Ishikawa (cell line): ENCODE measurements around the gene RAPGEF4.

Source experiments
- CEBPB ChIP-seq: IDR thresholded peaks from 2 replicates; pipeline ENCODE4 v1.6.1; 2012
- CREB1 ChIP-seq: IDR thresholded peaks from 2 replicates; pipeline ENCODE4 v1.6.1; 2012; ENCODE audit warnings: low read depth
- EGR1 ChIP-seq: IDR thresholded peaks from 2 replicates; pipeline ENCODE4 v1.6.1; 2012
- EP300 ChIP-seq: IDR thresholded peaks from 2 replicates; pipeline ENCODE4 v1.6.1; 2012; ENCODE audit warnings: borderline replicate concordance
- FOXM1 ChIP-seq: IDR thresholded peaks from 2 replicates; pipeline ENCODE4 v1.6.1; 2012; ENCODE audit warnings: low read depth, borderline replicate concordance
- NFIC ChIP-seq: IDR thresholded peaks from 2 replicates; pipeline ENCODE4 v1.6.1; 2012
- RAD21 ChIP-seq: IDR thresholded peaks from 2 replicates; pipeline ENCODE4 v1.6.1; 2012; ENCODE audit warnings: low read depth
- REST ChIP-seq: IDR thresholded peaks from 2 replicates; pipeline ENCODE4 v1.6.1; 2012; ENCODE audit warnings: low read depth, mild to moderate bottlenecking
- TAF1 ChIP-seq: IDR thresholded peaks from 2 replicates; pipeline ENCODE4 v1.6.1; 2012; ENCODE audit warnings: low read depth, mild to moderate bottlenecking
- TCF12 ChIP-seq: IDR thresholded peaks from 2 replicates; pipeline ENCODE4 v1.6.1; 2012; ENCODE audit warnings: low read depth
- TEAD4 ChIP-seq: IDR thresholded peaks from 2 replicates; pipeline ENCODE4 v1.6.1; 2012
- USF1 ChIP-seq: IDR thresholded peaks from 2 replicates; pipeline ENCODE4 v1.6.1; 2012
- YY1 ChIP-seq: IDR thresholded peaks from 2 replicates; pipeline ENCODE4 v1.6.1; 2012; ENCODE audit warnings: low read depth
- ZBTB7A ChIP-seq: IDR thresholded peaks from 2 replicates; pipeline ENCODE4 v1.6.1; 2012; ENCODE audit warnings: low read depth
- TF ChIP-seq, protein P1 (sequence below): IDR thresholded peaks from 2 replicates; pipeline ENCODE4 v1.6.1; 2012

The RAPGEF4 gene

DNA sequence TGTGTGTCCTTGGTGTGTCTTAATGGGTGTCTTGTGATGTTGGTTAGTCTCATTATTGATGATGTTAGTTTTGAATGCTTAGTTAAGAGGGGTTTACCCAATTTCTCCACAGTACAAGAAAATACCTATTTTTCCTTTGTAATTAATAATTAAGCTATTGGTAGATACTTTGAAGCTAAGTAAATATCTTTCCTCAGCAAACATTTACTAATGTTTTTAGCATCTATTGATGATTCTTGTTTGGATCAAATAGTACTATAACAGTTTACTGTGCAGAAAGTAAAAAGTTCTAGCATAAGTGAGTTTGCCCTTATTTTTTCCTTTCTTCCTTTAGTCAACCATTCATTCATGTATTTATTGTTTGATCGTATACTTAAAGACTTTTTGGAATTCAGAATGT is 359.1 kb downstream of the RAPGEF4 start:
- TF ChIP-seq TEAD4 (no peak), REST (no peak), TAF1 (no peak), EP300 (no peak), USF1 (no peak), RAD21 (no peak), YY1 (no peak), CREB1 (no peak), FOXM1 (no peak), NFIC (no peak), ZBTB7A (no peak), CEBPB (no peak), TCF12 (no peak), EGR1 (no peak)
- TF ChIP-seq, protein P1, sequence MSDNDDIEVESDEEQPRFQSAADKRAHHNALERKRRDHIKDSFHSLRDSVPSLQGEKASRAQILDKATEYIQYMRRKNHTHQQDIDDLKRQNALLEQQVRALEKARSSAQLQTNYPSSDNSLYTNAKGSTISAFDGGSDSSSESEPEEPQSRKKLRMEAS: no peak

GRCh38 chr2:173095356-173095755 is 359.7 kb downstream of the RAPGEF4 start:
- TF ChIP-seq FOXM1: no peak
- no peak for TF ChIP-seq USF1

GRCh38 chr2:173099271-173099670 is 363.6 kb downstream of the RAPGEF4 start:
- no peak for TF ChIP-seq YY1
- no peak for TF ChIP-seq REST
- TF ChIP-seq EGR1: no peak
- no peak for TF ChIP-seq CEBPB
- TF ChIP-seq NFIC: no peak
- TF ChIP-seq TCF12: no peak
- no peak for TF ChIP-seq FOXM1
- no peak for TF ChIP-seq RAD21
- no peak for TF ChIP-seq EP300
- no peak for TF ChIP-seq TEAD4
- TF ChIP-seq TAF1: no peak

DNA sequence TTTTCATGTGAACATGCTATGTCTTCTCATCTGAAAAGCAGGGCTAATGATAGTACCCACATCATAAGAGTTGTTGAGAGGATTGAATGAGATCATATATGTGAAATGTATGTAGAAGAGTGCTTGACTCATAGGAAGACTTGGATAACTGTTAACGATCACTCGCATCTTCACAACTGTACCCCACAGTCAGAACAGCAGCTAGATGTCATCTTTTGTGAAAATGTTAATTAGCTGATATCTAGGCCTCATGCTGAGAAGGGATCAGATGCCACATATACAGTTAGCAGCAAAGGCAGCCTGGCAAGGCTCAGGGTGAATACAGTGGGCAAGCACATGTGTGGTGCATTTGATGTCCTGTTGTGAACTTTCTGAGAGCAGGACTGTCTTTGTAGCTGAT is 364.2 kb downstream of the RAPGEF4 start:
- TF ChIP-seq RAD21 (no peak), TAF1 (no peak), NFIC (no peak), CREB1 (no peak), EGR1 (no peak), ZBTB7A (no peak), USF1 (no peak), REST (no peak), FOXM1 (no peak), TCF12 (no peak), CEBPB (no peak), YY1 (no peak), EP300 (no peak), TEAD4 (no peak)
- TF ChIP-seq, protein P1: no peak
